Urothelium cell line (cell line): ENCODE measurements around the gene EFCAB6.
A peak's percentile ranks its signal among the peaks of the same experiment; 100 is the strongest.
"Not testable (repeated sequence)": the region's sequence is repeated elsewhere in the genome, so short reads cannot be mapped to it uniquely, and the experiment has no call there.

Experiments used
- DNase-seq: peaks from one replicate; pipeline ENCODE4 v3.0.0; 2011; ENCODE audit warnings: low spot score, mixed read lengths
- FAIRE-seq: peaks from 2 replicates; lab custom pipeline; 2011; peaks lifted over from hg19 to GRCh38; lab: Jason Lieb, UNC

Gene EFCAB6

DNA sequence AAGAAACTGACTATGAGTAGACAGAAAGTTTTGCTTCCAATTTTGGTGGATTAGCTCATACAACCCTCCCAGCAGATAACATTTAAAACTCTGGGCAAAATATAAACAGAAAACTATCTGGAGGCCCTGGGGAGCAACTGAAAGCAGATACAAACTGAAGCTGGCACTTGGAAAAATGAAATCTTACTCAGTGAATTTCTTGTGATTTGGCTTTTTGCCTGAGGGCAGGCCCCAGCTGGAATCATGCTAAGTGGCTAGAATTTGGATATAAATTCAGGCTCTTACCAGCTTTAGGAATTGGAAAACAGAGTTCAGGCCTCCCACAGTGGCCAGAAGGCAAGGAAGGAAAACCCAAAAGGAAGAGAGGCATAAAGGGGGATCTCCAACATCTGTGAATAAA is 85.8 kb downstream of the EFCAB6 start:
- no peak for FAIRE-seq
- DNase-seq = no peak

- no peak for DNase-seq
- no peak for FAIRE-seq
Observed at GRCh38 chr22:43723816-43724215, 88.3 kb downstream of the EFCAB6 start.

- no peak for FAIRE-seq
- DNase-seq = no peak
Observed at GRCh38 chr22:43722444-43722843, 89.7 kb downstream of the EFCAB6 start.

GRCh38 chr22:43720716-43721115 is 91.4 kb downstream of the EFCAB6 start:
- FAIRE-seq (no peak), DNase-seq (no peak)

DNA sequence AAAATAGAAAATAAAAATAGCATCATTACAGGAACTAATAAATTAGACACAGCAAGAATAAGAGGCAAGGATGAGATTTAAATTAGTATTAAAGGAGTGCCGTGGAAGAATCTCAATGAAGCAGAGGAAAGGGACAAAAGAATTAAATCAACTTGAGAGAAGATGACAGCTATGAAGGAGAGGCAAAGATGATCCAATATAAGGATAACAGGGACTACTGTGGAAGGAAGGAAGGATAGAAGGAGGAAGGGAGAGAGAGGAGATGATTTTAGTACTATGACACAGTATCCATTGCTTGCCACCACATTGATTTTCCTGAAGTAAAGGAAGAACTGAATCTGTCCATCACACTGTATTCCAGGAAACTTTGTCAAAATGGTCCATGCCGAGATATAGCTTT is 98.0 kb downstream of the EFCAB6 start:
- FAIRE-seq (no peak), DNase-seq (no peak)

- DNase-seq (no peak), FAIRE-seq (no peak)
Observed at GRCh38 chr22:43711681-43712080, 100.4 kb downstream of the EFCAB6 start.

- FAIRE-seq (no peak), DNase-seq (no peak)
Observed at GRCh38 chr22:43707648-43708047, 104.5 kb downstream of the EFCAB6 start.

DNA sequence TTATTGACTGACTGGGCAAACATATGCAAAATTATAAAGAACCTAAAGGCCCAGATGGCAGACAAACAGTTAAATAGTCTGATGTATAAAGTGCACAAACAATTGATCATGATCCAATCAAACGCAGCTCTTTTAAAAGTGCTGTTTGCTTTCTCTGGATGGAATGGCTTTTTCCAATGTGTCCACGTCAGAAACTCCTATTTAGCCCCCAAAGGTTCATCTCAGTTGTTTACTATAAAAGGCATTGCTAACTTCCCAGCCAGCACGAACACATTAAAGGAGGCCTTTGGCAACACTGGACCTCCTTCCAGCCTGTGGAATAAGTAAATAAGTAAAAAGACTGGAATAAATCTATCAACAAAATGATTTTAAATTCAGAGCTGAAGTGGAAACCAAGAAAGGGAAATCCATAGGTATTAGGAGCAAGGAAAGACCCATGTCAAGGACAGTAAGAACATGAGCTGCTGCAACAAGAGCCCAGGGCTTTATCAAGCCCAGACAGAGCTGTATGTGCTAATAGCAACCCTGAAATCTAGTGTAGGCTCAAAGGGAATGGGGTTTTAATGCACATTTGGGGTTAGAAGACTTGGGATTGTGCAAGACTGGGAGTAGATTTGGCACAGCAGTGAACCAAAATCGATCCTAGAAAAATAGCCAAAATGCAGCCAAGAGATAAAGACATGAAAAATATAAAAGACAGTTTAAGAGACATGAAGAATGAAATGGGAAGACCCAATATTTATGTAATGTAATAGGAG is 105.4 kb downstream of the EFCAB6 start:
- FAIRE-seq = no peak

DNA sequence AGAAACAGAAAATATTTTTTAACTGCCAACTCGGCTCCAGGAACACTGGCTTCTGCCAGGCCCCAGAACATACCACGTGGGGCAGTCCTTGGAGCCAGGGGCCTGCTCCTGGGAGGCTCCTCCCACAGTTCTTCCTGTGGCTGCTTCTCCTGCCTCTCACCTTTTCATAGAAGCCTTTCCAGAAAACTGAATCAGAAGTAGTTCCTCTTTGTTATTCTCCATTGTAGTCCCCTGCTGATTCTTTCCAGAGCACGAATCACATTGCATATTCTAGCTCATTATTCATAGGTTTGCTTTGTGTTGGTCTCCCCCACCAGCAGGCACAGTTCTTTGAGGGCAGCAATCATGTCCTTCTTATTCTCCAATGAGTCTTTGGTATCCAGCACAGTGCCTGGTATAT is 106.0 kb downstream of the EFCAB6 start:
- no peak for FAIRE-seq
- no peak for DNase-seq

More for the DNA sequence above, 105.4 kb downstream of the EFCAB6 start:
- no peak for DNase-seq

DNA sequence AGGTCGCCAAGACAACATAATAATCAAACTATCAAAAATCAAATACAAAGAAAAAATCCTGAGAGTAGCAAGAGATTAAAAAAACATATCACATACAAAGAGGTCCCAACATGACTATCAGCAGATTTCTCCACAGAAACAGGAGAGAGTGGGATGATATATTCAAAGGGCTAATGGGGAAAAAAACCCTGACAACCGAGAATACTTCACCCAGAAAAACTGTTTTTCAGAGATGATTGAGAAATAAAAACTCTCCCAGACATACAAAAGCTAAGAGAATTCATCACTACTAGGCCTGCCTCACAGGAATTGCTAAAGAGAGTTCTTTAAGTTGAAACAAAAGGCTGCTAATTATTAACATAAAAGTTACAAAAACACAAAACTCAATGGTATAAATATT is 108.1 kb downstream of the EFCAB6 start:
- no peak for FAIRE-seq

GRCh38 chr22:43698403-43698802 is 113.7 kb downstream of the EFCAB6 start:
- FAIRE-seq (no peak), DNase-seq (no peak)

More for the DNA sequence above, 108.1 kb downstream of the EFCAB6 start:
- DNase-seq = no peak

- DNase-seq (no peak), FAIRE-seq (no peak)
Observed at GRCh38 chr22:43697894-43698293, 114.2 kb downstream of the EFCAB6 start.

- FAIRE-seq (no peak), DNase-seq (no peak)
Observed at GRCh38 chr22:43693249-43693648, 118.9 kb downstream of the EFCAB6 start.

GRCh38 chr22:43689356-43689755 is 122.7 kb downstream of the EFCAB6 start:
- FAIRE-seq (no peak), DNase-seq (no peak)

DNA sequence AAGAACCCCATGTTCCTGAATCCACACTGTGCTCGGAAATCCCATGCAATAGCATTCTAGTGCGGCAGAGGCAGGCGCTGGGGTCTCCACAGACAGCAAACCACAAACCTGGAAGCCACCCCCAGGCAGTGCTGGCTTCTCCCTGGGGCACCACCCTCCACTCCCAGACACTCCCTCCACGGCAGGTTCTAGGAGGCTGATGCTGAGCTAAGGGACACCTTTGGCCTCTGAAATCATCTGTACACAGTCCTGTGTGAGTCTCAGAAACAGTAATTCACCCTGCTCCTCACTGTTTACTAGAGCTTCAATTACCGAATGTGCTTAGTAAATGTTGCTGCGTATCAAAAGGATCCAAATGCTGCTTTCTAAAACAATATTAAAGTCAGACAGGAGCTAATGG is 129.3 kb downstream of the EFCAB6 start:
- DNase-seq = no peak
- FAIRE-seq = no peak

DNA sequence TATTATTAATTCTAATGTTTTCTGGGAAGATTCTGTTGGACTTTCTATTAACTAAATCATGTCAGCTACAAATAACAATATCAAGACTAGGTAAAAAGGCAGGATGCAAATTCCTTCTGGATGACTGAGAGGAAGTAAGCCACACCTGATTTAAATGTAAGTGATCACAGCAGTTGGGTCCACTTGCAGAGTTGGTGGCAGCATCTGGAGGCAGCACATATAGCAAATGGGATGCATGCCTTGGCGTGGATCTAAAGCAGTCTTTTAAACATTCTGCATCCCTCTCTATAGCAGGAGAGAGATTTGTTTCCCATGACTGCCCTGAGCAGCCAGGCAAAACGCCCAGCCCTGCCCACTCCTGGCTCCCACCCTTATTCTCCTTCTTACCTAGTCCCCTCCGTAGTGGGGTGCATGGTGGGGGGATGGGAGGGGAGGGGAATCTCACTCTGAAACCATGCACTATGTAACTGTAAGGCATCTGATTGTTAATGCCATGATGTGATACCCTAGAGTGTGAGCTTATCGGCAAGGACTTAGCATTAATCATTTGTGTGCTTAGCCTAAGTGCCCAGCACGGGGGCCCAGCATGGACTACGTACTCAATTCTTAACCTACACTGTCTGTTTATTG is 130.3 kb downstream of the EFCAB6 start:
- DNase-seq (no peak), FAIRE-seq (no peak)

DNA sequence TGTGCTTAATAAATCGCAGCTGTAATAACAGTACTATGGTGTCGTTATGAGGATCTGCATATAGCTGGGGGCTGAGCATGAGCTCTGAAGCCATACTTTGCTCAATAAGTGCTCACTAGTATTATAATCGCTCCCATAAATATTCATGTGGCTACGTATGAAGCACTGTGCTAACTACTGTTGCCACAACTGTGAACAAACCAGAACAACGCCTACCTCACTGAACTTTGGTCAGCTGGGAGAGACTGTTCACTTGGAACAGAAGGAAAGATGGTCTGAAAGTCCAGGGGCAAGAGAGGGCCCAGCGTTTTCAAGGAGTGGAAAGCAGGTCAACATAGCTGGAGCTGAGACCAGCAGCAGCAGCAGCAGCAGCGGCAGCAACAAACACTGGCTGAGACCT is 141.6 kb downstream of the EFCAB6 start:
- FAIRE-seq = no peak
- no peak for DNase-seq

DNA sequence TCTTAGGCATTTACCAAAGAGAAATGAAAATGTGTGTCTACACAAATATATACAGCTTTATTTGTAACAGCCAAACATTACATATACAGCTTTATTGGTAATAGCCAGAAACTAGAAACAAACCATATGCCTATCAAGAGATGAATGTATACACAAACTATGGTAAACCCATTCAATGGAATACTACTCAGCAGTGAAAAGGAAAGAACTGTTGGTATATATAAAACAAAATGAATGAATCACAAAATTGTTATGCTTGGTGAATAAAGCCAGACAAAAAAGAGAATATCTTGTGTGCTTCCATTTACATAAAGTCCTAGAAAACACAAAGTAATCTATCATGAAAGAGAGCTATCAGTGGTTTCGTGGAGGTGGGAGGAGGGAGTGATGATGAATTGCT is 142.9 kb downstream of the EFCAB6 start:
- no peak for FAIRE-seq
- DNase-seq = no peak

DNA sequence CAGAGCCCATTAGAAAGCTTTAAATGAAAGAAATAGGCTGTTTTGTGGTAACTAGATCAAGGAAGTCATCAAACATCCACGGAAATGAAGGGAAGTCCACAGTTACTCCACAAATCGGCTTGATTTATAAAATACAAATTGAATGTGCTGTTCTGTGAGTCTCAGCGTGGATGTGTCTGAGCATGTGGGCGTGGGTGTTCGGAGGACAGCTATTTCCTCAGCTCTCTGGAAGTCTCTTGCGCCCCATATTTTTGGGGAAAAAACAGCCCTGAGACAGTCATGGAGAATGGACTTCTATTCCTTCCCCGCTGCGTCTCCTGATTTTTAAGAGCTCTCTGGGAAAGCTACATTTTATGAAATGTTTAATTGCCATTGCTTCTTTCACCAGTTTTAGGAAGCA is 144.4 kb downstream of the EFCAB6 start:
- no peak for DNase-seq
- FAIRE-seq = no peak

DNA sequence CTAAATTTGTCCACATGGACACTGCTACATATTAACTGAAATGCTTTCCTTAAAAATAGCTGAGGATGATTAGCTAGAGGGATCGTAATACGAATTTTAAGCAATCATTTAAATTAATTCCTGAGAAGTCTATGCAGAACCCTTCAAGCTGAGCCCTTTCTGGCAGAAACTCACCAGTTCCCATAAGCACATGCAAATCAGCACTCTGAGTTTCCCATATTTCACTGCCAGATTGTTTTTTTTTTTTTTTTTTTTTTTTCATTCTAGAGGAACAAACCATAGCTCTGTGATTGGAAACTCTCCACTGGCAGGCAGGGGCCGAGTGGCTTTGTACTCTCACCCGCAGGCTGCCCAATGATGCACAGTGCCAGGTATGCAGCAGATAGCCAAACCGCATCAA is 145.6 kb downstream of the EFCAB6 start:
- FAIRE-seq = no peak
- no peak for DNase-seq

GRCh38 chr22:43658823-43659222 is 153.3 kb downstream of the EFCAB6 start:
- DNase-seq (no peak), FAIRE-seq (no peak)

DNA sequence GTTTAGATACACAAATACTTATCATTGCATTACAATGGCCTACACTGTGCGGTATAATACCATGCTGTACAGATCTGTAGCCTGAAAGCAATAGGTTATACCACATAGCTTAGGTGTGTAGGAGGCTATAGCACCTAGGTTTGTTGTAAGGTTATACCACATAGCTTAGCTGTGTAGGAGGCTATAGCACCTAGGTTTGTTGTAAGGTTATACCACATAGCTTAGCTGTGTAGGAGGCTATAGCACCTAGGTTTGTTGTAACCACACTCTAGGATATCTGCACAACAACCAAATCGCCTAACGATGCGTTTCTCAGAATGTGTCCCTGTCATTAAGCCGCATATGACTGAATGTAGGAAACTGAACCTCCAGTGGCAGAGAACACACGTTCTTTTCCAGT is 155.5 kb downstream of the EFCAB6 start:
- DNase-seq = not testable (repeated sequence)
- peak; percentile 94 for FAIRE-seq

- no peak for DNase-seq
- FAIRE-seq = no peak
Observed at GRCh38 chr22:43654271-43654670, 157.8 kb downstream of the EFCAB6 start.
